ENCODE measurements around the gene B3GNT5.

GRCh38 chr3:183307749-183308148, 54.7 kb downstream of the B3GNT5 start:
- TF ChIP-seq ZNF645 (tag by site-specific recombination; IDR thresholded peaks at IDR 0.05): no peak
- no peak for TF ChIP-seq KLF16 (tag by site-specific recombination; IDR thresholded peaks at IDR 0.05)

All from HEK293 (cell line).